Measurements from ENCODE around the gene CLEC2L. TPM values are rescaled to one million over a fixed set of nuclear protein-coding genes. Genes with fewer than 3 reads are reported as not detected.

Gene CLEC2L
- total RNA-seq, 2 experiments from 2014 or later, result not detected

DNA sequence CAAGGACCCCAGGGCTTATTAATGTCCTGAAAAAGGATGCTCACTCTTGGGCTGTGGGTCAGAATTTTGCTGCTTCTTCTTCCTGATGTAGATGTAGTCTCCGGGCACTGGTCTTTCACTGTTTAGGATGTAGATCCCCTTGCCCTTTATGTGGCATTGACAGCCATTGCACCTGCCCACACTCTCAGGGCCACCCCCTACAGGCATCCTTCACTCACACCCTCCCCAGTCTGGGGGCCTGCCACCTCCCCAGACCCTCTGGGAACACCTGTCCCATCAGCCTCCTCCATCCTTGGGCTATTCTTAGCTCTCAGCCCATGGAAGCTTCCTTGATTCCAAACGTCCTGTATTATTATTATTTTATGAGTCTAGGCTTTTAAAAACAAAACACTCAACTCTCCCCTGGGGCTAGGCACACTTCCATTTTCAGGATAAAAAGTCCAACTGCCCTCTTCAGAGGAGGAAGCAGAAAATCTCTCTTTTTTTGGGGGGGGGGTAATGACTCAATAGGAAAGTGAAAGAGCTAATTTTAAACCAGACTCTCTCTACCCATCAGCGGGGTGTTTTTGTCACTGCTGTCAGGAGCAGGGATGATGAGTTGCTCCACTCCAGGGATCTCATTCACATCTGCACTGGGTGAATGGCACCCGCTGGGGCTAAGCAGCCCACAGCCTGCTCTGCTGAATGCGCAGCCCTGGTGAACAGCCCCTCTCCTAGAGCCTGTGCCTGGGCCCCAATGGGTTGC is 28.5 kb upstream of the CLEC2L start:
- peaks cover 10% of the 10 kb centered on the region for H3K4me1 Mint-ChIP-seq (ENCODE audit: low read depth)
- no peaks in the 10 kb centered on the region for H3K27me3 Mint-ChIP-seq (ENCODE audit: low read depth)
- H3K4me3 Mint-ChIP-seq, result no peak overlapping the region
- intact Hi-C loops (cut with micrococcal nuclease), result no loop called here
- H3K9me3 Mint-ChIP-seq, result peaks cover 18% of the 10 kb centered on the region
- CTCF ChIA-PET, result interaction anchor here (0.7 to 1.3 kb wide), 4 partner anchors 12 to 550 kb away, joined by 3 to 4 read pairs (median 3); partner anchors contain the start of gene KLRG2
- H3K27ac Mint-ChIP-seq, result no peak overlapping the region
- no peaks in the 10 kb centered on the region for H3K36me3 Mint-ChIP-seq (ENCODE audit: low read depth)
- DNase-seq, result peak; percentile 24

- Mint-ChIP-seq H3K27me3 (ENCODE audit: low read depth) (no peaks in the 10 kb centered on the region), H3K36me3 (ENCODE audit: low read depth) (no peaks in the 10 kb centered on the region), H3K4me1 (ENCODE audit: low read depth) (peaks cover 12% of the 10 kb centered on the region), H3K4me3 (no peak overlapping the region), H3K9me3 (peaks cover 18% of the 10 kb centered on the region), H3K27ac (no peak overlapping the region)
- CTCF ChIA-PET, result interaction anchor here (1.0 to 1.3 kb wide), 2 partner anchors 12 to 61 kb away, joined by 3 to 4 read pairs; partner anchors contain the start of gene KLRG2
- intact Hi-C loops (cut with micrococcal nuclease), result no loop called here
- no peak for DNase-seq
These were observed 27.8 kb upstream of the CLEC2L start for GRCh38 chr7:139495580-139496125.

DNA sequence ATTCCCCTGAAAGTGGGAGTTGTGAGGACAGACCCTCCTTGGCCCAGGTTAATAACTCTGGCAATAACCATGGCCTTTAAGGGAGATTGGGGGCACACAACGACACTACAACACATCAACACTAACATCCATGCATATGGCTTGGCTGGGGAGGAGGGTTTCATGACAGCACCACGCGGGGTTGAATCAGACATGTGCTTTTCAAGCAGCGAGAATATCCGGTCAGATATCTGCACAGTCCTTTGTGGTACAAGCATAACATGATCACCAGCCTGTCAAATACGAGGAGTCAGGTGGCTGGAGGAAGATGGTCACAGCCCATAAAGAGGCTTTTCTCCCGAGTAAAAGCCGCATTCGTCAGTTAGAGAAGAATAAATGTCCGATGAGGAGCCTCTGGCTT is 27.0 kb upstream of the CLEC2L start:
- intact Hi-C loops (cut with micrococcal nuclease), result no loop called here
- Mint-ChIP-seq H3K4me1 (ENCODE audit: low read depth) (peaks cover 12% of the 10 kb centered on the region), H3K27me3 (ENCODE audit: low read depth) (no peaks in the 10 kb centered on the region), H3K27ac (no peak overlapping the region), H3K36me3 (ENCODE audit: low read depth) (no peaks in the 10 kb centered on the region), H3K4me3 (no peak overlapping the region), H3K9me3 (peaks cover 13% of the 10 kb centered on the region)
- CTCF ChIA-PET, result no interaction called here
- no peak for DNase-seq

GRCh38 chr7:139500770-139501138 is 22.7 kb upstream of the CLEC2L start:
- intact Hi-C loops (cut with micrococcal nuclease), result loop anchor here (1.0 to 10.0 kb wide), 4 partner anchors 120 to 827 kb away; partner anchors contain the start of gene TBXAS1
- Mint-ChIP-seq H3K27me3 (ENCODE audit: low read depth) (no peaks in the 10 kb centered on the region), H3K27ac (no peak overlapping the region), H3K4me3 (no peak overlapping the region), H3K9me3 (no peaks in the 10 kb centered on the region), H3K4me1 (ENCODE audit: low read depth) (peaks cover 6% of the 10 kb centered on the region), H3K36me3 (ENCODE audit: low read depth) (no peaks in the 10 kb centered on the region)
- no peak for DNase-seq
- CTCF ChIA-PET, result interaction anchor here (0.7 to 1.9 kb wide), 13 partner anchors 9 to 181 kb away, joined by 3 to 9 read pairs (median 4); no protein-coding TSS in a partner anchor

GRCh38 chr7:139502226-139502625 is 21.3 kb upstream of the CLEC2L start:
- Mint-ChIP-seq H3K9me3 (no peaks in the 10 kb centered on the region), H3K36me3 (ENCODE audit: low read depth) (no peaks in the 10 kb centered on the region), H3K27me3 (ENCODE audit: low read depth) (no peaks in the 10 kb centered on the region), H3K4me3 (no peak overlapping the region), H3K27ac (no peak overlapping the region), H3K4me1 (ENCODE audit: low read depth) (peaks cover 6% of the 10 kb centered on the region)
- intact Hi-C loops (cut with micrococcal nuclease), result loop anchor here (5.0 to 10.0 kb wide), 2 partner anchors 323 to 825 kb away; partner anchors contain the start of gene TBXAS1
- no peak for DNase-seq
- CTCF ChIA-PET, result interaction anchor here (0.6 to 1.1 kb wide), 2 partner anchors 11 to 101 kb away, joined by 3 read pairs; no protein-coding TSS in a partner anchor

DNA sequence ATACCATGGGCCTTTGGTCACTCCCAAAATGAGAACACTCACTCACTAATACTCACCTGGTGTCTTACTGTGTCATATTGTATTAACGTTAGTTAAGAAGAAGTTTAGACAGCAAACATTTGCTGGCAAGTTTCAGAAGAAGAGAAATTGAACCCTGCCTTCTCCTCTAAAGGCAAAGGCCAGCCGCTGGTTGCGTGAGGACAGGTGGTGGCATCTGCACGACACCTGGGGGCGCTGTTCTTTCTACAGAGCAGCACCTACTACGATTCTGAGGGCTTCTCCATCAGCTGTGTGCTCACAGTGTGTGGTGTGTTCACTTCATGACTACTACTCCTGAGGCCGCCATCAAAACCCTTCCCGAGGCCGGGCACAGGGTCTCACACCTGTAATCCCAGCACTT is 17.9 kb upstream of the CLEC2L start:
- CTCF ChIA-PET, result interaction anchor here (1.0 kb wide), 1 partner anchor 20 kb away, joined by 4 read pairs; no protein-coding TSS in a partner anchor
- Mint-ChIP-seq H3K9me3 (no peaks in the 10 kb centered on the region), H3K27me3 (ENCODE audit: low read depth) (no peaks in the 10 kb centered on the region), H3K27ac (no peak overlapping the region), H3K4me3 (no peak overlapping the region), H3K36me3 (ENCODE audit: low read depth) (no peaks in the 10 kb centered on the region), H3K4me1 (ENCODE audit: low read depth) (no peaks in the 10 kb centered on the region)
- peak; percentile 50 for DNase-seq
- intact Hi-C loops (cut with micrococcal nuclease), result loop anchor here (10.0 kb wide), 1 partner anchor 319 kb away; the partner anchor contains the start of gene TBXAS1

- H3K36me3 Mint-ChIP-seq (ENCODE audit: low read depth), result no peaks in the 10 kb centered on the region
- CTCF ChIA-PET, result interaction anchor here (1.0 to 1.1 kb wide), 3 partner anchors 9 to 92 kb away, joined by 3 to 9 read pairs (median 4); no protein-coding TSS in a partner anchor
- no peaks in the 10 kb centered on the region for H3K4me1 Mint-ChIP-seq (ENCODE audit: low read depth)
These were observed 13.9 kb upstream of the CLEC2L start for GRCh38 chr7:139509535-139509934.

DNA sequence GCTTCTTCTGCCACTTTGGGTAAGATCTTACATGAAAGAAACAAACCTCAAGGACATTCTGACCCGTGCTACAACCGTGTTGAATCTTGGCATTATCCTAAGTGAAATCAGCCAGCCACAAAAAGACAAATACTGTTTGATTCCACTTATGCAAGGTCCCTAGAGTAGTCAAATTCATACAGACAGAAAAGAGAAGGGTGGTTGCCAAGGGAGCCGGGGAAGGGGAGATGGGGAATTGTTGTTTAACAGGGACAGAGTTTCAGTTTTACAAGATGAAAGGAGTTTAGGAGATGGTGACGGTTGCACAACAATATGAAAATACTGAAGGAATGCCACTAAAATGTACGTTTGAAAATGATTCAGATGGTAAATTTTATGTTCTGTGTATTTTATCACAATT is 12.2 kb upstream of the CLEC2L start:
- CTCF ChIA-PET, result no interaction called here

More at GRCh38 chr7:139509535-139509934, 13.9 kb upstream of the CLEC2L start:
- no peak overlapping the region for H3K4me3 Mint-ChIP-seq
- H3K27me3 Mint-ChIP-seq (ENCODE audit: low read depth), result no peaks in the 10 kb centered on the region
- H3K9me3 Mint-ChIP-seq, result no peaks in the 10 kb centered on the region
- intact Hi-C loops (cut with micrococcal nuclease), result loop anchor here (10.0 kb wide), 1 partner anchor 315 kb away; the partner anchor contains the start of gene TBXAS1
- H3K27ac Mint-ChIP-seq, result no peak overlapping the region
- DNase-seq, result no peak

DNA sequence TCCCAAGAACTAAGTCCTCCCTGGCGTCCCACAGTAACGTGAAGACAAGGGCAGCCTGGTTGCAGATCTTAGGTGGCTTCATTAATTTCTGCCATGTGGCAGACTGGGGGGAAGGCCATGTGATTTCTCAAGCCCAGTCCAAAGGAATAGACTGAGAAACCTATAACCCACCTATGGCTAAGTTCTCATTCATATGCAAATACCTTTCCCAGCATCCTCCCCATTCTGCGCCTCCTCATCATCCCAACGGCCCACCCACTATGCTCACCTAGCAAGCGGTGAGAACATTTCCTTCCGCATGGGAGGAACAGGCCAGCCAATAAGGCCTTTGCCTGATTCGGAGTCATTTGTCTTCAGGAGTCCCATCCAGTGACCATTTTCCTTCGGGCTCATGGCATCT is 8.2 kb upstream of the CLEC2L start:
- H3K27ac Mint-ChIP-seq, result no peak overlapping the region
- H3K27me3 Mint-ChIP-seq (ENCODE audit: low read depth), result no peaks in the 10 kb centered on the region
- H3K4me1 Mint-ChIP-seq (ENCODE audit: low read depth), result no peaks in the 10 kb centered on the region
- no peak for DNase-seq
- intact Hi-C loops (cut with micrococcal nuclease), result no loop called here
- CTCF ChIA-PET, result no interaction called here
- H3K36me3 Mint-ChIP-seq (ENCODE audit: low read depth), result no peaks in the 10 kb centered on the region
- H3K4me3 Mint-ChIP-seq, result no peak overlapping the region
- H3K9me3 Mint-ChIP-seq, result no peaks in the 10 kb centered on the region

More for the DNA sequence above, 12.2 kb upstream of the CLEC2L start:
- Mint-ChIP-seq H3K36me3 (ENCODE audit: low read depth) (no peaks in the 10 kb centered on the region), H3K27ac (no peak overlapping the region), H3K9me3 (no peaks in the 10 kb centered on the region), H3K27me3 (ENCODE audit: low read depth) (no peaks in the 10 kb centered on the region), H3K4me1 (ENCODE audit: low read depth) (no peaks in the 10 kb centered on the region), H3K4me3 (no peak overlapping the region)
- no peak for DNase-seq
- intact Hi-C loops (cut with micrococcal nuclease), result no loop called here

- Mint-ChIP-seq H3K9me3 (no peaks in the 10 kb centered on the region), H3K4me1 (ENCODE audit: low read depth) (peaks cover 3% of the 10 kb centered on the region), H3K36me3 (ENCODE audit: low read depth) (no peaks in the 10 kb centered on the region), H3K27me3 (ENCODE audit: low read depth) (peaks cover 33% of the 10 kb centered on the region), H3K4me3 (no peak overlapping the region), H3K27ac (no peak overlapping the region)
- CTCF ChIA-PET, result interaction anchor here (0.6 kb wide), 1 partner anchor 69 kb away, joined by 3 read pairs; no protein-coding TSS in a partner anchor
- intact Hi-C loops (cut with micrococcal nuclease), result no loop called here
- no peak for DNase-seq
These were observed 2.0 kb upstream of the CLEC2L start for GRCh38 chr7:139521439-139521838.

DNA sequence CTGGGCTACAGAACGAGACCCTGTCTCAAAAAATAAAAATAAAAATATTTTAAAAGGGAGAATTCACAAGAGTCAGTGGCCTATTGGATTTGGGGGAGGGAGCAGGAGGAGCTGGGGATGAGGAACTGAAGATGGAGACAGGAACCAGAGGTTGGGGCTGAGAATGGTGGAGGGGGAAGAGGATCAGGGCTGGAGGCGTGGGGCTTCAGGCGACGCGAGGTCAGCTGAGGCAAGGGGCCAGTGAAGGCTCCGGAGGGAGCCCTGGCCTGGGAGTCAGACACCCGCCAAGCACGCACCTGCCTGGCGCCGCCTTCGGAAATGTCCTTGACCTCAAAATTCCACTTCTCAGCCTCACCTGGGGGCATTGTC is 671 bp upstream of the CLEC2L start:
- Mint-ChIP-seq H3K27ac (no peak overlapping the region), H3K36me3 (ENCODE audit: low read depth) (no peaks in the 10 kb centered on the region), H3K27me3 (ENCODE audit: low read depth) (peaks cover 33% of the 10 kb centered on the region), H3K9me3 (no peaks in the 10 kb centered on the region), H3K4me3 (no peak overlapping the region), H3K4me1 (ENCODE audit: low read depth) (peaks cover 8% of the 10 kb centered on the region)
- CTCF ChIA-PET, result no interaction called here
- intact Hi-C loops (cut with micrococcal nuclease), result no loop called here
- DNase-seq, result no peak

GRCh38 chr7:139523968-139524815 is 707 bp downstream of the CLEC2L start:
- H3K36me3 Mint-ChIP-seq (ENCODE audit: low read depth), result no peaks in the 10 kb centered on the region
- H3K27me3 Mint-ChIP-seq (ENCODE audit: low read depth), result peaks cover 33% of the 10 kb centered on the region
- CTCF ChIA-PET, result no interaction called here
- H3K9me3 Mint-ChIP-seq, result no peaks in the 10 kb centered on the region
- no peak overlapping the region for H3K4me3 Mint-ChIP-seq
- DNase-seq, result no peak
- peaks cover 8% of the 10 kb centered on the region for H3K4me1 Mint-ChIP-seq (ENCODE audit: low read depth)
- intact Hi-C loops (cut with micrococcal nuclease), result no loop called here
- no peak overlapping the region for H3K27ac Mint-ChIP-seq
